Testis (tissue), 3 donors: ENCODE data around the gene CAPN1. TPM values are rescaled to one million over a fixed set of nuclear protein-coding genes. Genes with fewer than 3 reads are reported as not detected.

Source experiments
- DNase-seq: peaks from one replicate; pipeline ENCODE4 v3.0.0-alpha.2; 2019
- H3K27ac ChIP-seq, 2 donors: fragments of 200-600 bp; sonication (generic); one replicate each; pipeline ENCODE4 v1.5.1; 2019
- H3K27me3 ChIP-seq: fragments of 200-600 bp; sonication (generic); one replicate; pipeline ENCODE4 v1.5.1; 2019
- H3K36me3 ChIP-seq: fragments of 200-600 bp; sonication (generic); one replicate; pipeline ENCODE4 v1.5.1; 2017; ENCODE audit warnings: low read depth; ENCODE audit errors: missing control alignments
- H3K4me1 ChIP-seq: fragments of 200-600 bp; sonication (generic); one replicate; pipeline ENCODE4 v1.5.1; 2019
- H3K4me3 ChIP-seq, 2 donors: fragments of 200-600 bp; sonication (generic); one replicate each; pipeline ENCODE4 v1.5.1; 2017 to 2019
- H3K9me3 ChIP-seq: fragments of 200-600 bp; sonication (generic); one replicate; pipeline ENCODE4 v1.5.1; 2017
- POLR2A ChIP-seq: fragments of 450-650 bp; IDR thresholded peaks from one replicate; pipeline ENCODE4 v1.6.1; 2017; ENCODE audit warnings: antibody characterized with exemption, mild to moderate bottlenecking, moderate library complexity
- WGBS, 2 donors: methylation state at CpG; one replicate each; pipeline ENCODE4 v1.1.5; 2018; 5-methylcytosine and 5-hydroxymethylcytosine counted together
- intact Hi-C: fragments of 100-400 bp; cut with DNase I; formaldehyde crosslinking; loops from one replicate; pipeline ENCODE4 v1.15.1; 2023; ENCODE audit warnings: low total_unique reads
- polyA plus RNA-seq: library from polyadenylated mRNA; stranded (reverse); fragments of 350-450 nt; fragmentation: Illumina TruSeq; extraction: RNeasy Lipid Tissue Mini Kit (QIAGEN cat#74804); gene quantifications from one replicate; pipeline ENCODE4 v1.2.3, GENCODE V29; 2014; ENCODE audit warnings: low read depth, low replicate concordance; ENCODE audit not compliant: insufficient read depth
- total RNA-seq, 2 donors: library from RNA; depleted of rRNA; stranded (reverse); fragments of >200 nt; gene quantifications; one replicate each; pipeline ENCODE4 v1.2.3, GENCODE V29; 2016
- TF ChIP-seq, protein P1 (sequence below), 3 experiments: fragments of 450-650 bp in 2 of 3; fragments of 200-600 bp in 1 of 3; sonication (generic) in 1 of 3; IDR thresholded peaks; one replicate each; pipeline ENCODE4 v1.5.1; 2016 to 2019; ENCODE audit warnings: antibody characterized with exemption in 3 of 3, mild to moderate bottlenecking in 2 of 3, moderate library complexity in 1 of 3

Gene CAPN1
- total and polyA plus RNA-seq, 3 donors from 2014 or later, result 27.3 to 85.3 (median 36.2) TPM

DNA sequence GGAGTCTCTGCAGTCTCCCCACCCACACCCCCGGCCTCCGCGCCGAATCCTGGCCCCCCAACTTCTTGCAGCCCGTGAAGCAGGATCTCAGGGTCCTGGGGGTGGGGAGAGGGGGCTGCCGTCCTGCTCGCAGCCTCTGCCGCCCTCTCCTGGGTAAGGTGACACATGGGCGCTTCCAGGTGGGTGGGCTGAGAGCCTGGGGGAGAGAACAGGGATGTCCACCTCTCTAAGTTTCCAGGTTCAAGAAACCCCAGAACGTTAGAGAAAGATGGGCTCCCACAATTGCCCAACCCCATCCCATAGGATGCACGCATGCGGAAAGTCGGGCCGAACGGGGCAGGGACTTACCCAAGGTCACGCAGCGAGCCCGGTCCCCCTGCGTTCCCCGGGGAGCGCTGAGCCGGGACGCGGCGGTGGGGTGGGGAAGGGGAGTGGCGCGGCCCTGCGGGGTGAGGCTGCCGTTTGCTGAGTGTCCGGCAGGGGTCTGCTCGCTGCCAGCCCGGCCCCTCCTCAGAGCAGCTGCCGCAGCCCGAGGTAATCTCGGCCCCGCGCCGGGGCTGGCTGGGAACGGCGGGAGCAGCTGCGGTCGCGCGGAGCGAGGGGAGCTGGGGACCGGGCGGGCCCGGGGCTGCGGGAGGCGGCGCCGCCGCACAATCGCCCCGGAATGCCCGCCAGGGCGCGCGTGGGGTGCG, 705 bp upstream of the CAPN1 start:
- intact Hi-C loops, result no loop called here
- Histone ChIP-seq H3K9me3 (no peaks in the 10 kb centered on the region), H3K4me3 (peak overlapping the region; percentile 64 to 79), H3K4me1 (peaks cover 16% of the 10 kb centered on the region), H3K36me3 (no peaks in the 10 kb centered on the region), H3K27ac (peak overlapping the region; percentile 76 to 85), H3K27me3 (no peaks in the 10 kb centered on the region)
- peak; percentile 44 for DNase-seq
- TF ChIP-seq, protein P1, sequence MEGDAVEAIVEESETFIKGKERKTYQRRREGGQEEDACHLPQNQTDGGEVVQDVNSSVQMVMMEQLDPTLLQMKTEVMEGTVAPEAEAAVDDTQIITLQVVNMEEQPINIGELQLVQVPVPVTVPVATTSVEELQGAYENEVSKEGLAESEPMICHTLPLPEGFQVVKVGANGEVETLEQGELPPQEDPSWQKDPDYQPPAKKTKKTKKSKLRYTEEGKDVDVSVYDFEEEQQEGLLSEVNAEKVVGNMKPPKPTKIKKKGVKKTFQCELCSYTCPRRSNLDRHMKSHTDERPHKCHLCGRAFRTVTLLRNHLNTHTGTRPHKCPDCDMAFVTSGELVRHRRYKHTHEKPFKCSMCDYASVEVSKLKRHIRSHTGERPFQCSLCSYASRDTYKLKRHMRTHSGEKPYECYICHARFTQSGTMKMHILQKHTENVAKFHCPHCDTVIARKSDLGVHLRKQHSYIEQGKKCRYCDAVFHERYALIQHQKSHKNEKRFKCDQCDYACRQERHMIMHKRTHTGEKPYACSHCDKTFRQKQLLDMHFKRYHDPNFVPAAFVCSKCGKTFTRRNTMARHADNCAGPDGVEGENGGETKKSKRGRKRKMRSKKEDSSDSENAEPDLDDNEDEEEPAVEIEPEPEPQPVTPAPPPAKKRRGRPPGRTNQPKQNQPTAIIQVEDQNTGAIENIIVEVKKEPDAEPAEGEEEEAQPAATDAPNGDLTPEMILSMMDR (IDR thresholded peaks at IDR 0.05), result peak; percentile 14 to 30 (median 22)
- TF ChIP-seq POLR2A, result no peak
- 0 to 2% methylated on average over 2 to 60 of the region's 60 CpGs for WGBS, 2 donors

DNA sequence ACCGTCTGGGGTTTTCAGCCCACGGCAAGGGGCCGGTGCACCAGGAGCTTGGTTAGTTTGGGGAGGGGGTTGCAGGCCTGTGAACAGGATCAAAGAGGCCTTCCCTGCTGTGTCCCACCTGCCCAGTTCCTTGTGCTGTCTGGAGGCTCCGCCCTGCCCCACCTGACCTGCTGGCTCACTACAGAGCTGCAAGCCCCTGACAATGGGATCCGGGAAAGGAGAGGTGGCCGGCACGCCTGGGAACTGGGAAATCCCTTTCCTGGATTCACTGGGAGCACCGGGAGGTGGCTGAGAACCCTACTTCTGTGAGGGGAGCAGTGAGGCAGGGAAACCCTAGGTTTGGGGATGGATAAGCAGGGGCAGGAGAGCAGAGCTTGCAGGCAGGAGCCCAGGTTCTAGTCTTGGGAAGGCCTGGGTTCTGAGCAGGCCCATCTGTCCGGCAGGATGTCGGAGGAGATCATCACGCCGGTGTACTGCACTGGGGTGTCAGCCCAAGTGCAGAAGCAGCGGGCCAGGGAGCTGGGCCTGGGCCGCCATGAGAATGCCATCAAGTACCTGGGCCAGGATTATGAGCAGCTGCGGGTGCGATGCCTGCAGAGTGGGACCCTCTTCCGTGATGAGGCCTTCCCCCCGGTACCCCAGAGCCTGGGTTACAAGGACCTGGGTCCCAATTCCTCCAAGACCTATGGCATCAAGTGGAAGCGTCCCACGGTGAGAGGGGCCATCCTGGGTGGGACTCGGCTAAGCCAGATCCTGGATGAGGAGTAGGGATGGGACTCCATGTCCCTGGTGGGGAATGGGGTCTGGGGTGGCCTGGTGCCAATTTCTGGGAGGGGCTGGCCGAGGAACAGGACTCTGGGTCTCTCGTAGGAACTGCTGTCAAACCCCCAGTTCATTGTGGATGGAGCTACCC, 786 bp downstream of the CAPN1 start:
- H3K36me3 ChIP-seq, result no peaks in the 10 kb centered on the region
- no peaks in the 10 kb centered on the region for H3K9me3 ChIP-seq
- H3K4me3 ChIP-seq, result peak overlapping the region; percentile 64 to 79
- intact Hi-C loops, result no loop called here
- H3K4me1 ChIP-seq, result peaks cover 16% of the 10 kb centered on the region
- 0 to 40% methylated on average over 5 to 23 of the region's 23 CpGs for WGBS, 2 donors
- no peak for DNase-seq
- peak overlapping the region; percentile 76 to 85 for H3K27ac ChIP-seq
- no peak for TF ChIP-seq POLR2A
- TF ChIP-seq, protein P1 (IDR thresholded peaks at IDR 0.05), result no peak
- H3K27me3 ChIP-seq, result no peaks in the 10 kb centered on the region

DNA sequence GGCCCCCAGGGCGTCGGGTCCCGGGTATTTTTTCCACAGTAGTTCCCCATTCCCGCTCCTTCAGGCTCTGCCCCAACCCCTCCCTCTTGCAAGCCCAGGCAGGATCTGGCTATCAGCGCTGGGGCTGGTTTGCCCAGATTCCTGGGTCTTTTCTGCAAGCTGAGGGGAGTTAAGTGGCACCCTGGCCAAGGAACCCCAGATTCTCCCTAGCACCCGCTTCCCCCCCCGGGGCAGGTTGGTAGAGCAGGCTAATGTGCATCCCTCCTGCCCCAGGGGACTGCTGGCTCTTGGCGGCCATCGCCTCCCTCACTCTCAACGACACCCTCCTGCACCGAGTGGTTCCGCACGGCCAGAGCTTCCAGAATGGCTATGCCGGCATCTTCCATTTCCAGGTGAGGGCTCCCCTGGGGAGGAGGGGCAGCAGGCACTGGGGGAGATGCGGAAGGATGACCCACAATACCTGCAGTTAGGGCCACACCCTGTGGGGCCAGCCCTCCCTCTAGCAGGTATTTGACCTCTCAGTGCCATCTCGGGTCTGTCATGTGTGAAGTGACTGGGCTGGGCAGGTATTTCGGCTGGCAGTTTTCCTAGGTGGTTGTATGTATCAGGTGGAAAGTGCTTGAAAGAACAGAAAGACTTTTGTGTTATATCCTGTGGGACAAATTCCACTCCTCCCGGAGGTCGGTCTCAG, 1.6 kb downstream of the CAPN1 start:
- H3K27ac ChIP-seq, result no peak overlapping the region
- intact Hi-C loops, result no loop called here
- TF ChIP-seq, protein P1 (IDR thresholded peaks at IDR 0.05), result no peak
- H3K36me3 ChIP-seq, result no peaks in the 10 kb centered on the region
- no peaks in the 10 kb centered on the region for H3K27me3 ChIP-seq
- peaks cover 16% of the 10 kb centered on the region for H3K4me1 ChIP-seq
- H3K9me3 ChIP-seq, result no peaks in the 10 kb centered on the region
- DNase-seq, result no peak
- no peak overlapping the region for H3K4me3 ChIP-seq
- WGBS, 2 donors, result 70 to 77% methylated on average over 9 to 19 of the region's 19 CpGs

DNA sequence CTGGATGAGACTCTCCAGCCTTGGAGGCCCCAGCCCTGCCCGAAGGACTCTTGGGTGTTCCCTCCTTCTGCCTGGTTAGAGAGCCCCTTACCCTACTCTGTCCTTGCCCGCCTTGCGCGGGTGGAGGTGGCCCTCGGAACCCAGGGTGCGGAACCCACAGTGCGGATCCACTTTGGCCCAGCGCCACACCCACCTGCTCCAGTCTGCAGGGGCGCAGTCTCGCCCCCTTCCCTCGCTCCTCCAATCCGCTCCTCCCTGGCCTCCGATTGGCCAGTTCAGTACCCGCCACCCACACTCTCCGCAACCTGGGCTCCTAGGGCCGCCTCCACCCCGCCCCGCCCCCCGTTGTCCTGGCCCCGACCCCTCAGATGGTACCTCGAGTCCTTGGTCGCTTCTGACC, 2.4 kb downstream of the CAPN1 start:
- H3K9me3 ChIP-seq, result no peaks in the 10 kb centered on the region
- TF ChIP-seq, protein P1 (IDR thresholded peaks at IDR 0.05), result no peak
- no peak for TF ChIP-seq POLR2A
- H3K36me3 ChIP-seq, result no peaks in the 10 kb centered on the region
- H3K27ac ChIP-seq, result no peak overlapping the region
- DNase-seq, result peak; percentile 48
- H3K4me3 ChIP-seq, result no peak overlapping the region
- intact Hi-C loops, result no loop called here
- peaks cover 16% of the 10 kb centered on the region for H3K4me1 ChIP-seq
- H3K27me3 ChIP-seq, result no peaks in the 10 kb centered on the region
- WGBS, 2 donors, result 59 to 75% methylated on average over 19 to 22 of the region's 22 CpGs
